Measurements from ENCODE around the gene URAD.

- TF ChIP-seq, protein P1, sequence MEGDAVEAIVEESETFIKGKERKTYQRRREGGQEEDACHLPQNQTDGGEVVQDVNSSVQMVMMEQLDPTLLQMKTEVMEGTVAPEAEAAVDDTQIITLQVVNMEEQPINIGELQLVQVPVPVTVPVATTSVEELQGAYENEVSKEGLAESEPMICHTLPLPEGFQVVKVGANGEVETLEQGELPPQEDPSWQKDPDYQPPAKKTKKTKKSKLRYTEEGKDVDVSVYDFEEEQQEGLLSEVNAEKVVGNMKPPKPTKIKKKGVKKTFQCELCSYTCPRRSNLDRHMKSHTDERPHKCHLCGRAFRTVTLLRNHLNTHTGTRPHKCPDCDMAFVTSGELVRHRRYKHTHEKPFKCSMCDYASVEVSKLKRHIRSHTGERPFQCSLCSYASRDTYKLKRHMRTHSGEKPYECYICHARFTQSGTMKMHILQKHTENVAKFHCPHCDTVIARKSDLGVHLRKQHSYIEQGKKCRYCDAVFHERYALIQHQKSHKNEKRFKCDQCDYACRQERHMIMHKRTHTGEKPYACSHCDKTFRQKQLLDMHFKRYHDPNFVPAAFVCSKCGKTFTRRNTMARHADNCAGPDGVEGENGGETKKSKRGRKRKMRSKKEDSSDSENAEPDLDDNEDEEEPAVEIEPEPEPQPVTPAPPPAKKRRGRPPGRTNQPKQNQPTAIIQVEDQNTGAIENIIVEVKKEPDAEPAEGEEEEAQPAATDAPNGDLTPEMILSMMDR (IDR thresholded peaks at IDR 0.05): no peak
- no peak for TF ChIP-seq POLR2A (IDR thresholded peaks at IDR 0.05)
Measured at GRCh38 chr13:28027071-28027470, 38.6 kb upstream of the URAD start.
